B cell (primary cell): ENCODE data around the gene PRKN.

Source experiments
- CTCF ChIP-seq: fragments of 200-600 bp; IDR thresholded peaks from one replicate; pipeline ENCODE4 v1.8.0; 2022; ENCODE audit warnings: antibody characterized with exemption, mild to moderate bottlenecking
- EZH2 ChIP-seq: IDR thresholded peaks from 2 replicates; pipeline ENCODE4 v1.6.1; 2012; ENCODE audit warnings: borderline replicate concordance, low read depth, mild to moderate bottlenecking, moderate library complexity, low read length; ENCODE audit not compliant: insufficient read depth, poor library complexity, severe bottlenecking

- TF ChIP-seq CTCF, result no peak
- TF ChIP-seq EZH2, result no peak
Measured at GRCh38 chr6:161684731-161685475, 1042.7 kb downstream of the PRKN start.
